GM18507 (cell line): ENCODE results near the gene SPINK5.
"Not testable (repeated sequence)": the region's sequence is repeated elsewhere in the genome, so short reads cannot be mapped to it uniquely, and the experiment has no call there.

Source experiments
- DNase-seq: peaks from one replicate; pipeline ENCODE4 v3.0.0; 2011; ENCODE audit warnings: low read depth; ENCODE audit not compliant: insufficient read length; ENCODE audit errors: extremely low spot score
- FAIRE-seq: peaks from 2 replicates; lab custom pipeline; 2011; peaks lifted over from hg19 to GRCh38; lab: Jason Lieb, UNC

Gene SPINK5, protein sequence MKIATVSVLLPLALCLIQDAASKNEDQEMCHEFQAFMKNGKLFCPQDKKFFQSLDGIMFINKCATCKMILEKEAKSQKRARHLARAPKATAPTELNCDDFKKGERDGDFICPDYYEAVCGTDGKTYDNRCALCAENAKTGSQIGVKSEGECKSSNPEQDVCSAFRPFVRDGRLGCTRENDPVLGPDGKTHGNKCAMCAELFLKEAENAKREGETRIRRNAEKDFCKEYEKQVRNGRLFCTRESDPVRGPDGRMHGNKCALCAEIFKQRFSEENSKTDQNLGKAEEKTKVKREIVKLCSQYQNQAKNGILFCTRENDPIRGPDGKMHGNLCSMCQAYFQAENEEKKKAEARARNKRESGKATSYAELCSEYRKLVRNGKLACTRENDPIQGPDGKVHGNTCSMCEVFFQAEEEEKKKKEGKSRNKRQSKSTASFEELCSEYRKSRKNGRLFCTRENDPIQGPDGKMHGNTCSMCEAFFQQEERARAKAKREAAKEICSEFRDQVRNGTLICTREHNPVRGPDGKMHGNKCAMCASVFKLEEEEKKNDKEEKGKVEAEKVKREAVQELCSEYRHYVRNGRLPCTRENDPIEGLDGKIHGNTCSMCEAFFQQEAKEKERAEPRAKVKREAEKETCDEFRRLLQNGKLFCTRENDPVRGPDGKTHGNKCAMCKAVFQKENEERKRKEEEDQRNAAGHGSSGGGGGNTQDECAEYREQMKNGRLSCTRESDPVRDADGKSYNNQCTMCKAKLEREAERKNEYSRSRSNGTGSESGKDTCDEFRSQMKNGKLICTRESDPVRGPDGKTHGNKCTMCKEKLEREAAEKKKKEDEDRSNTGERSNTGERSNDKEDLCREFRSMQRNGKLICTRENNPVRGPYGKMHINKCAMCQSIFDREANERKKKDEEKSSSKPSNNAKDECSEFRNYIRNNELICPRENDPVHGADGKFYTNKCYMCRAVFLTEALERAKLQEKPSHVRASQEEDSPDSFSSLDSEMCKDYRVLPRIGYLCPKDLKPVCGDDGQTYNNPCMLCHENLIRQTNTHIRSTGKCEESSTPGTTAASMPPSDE

DNA sequence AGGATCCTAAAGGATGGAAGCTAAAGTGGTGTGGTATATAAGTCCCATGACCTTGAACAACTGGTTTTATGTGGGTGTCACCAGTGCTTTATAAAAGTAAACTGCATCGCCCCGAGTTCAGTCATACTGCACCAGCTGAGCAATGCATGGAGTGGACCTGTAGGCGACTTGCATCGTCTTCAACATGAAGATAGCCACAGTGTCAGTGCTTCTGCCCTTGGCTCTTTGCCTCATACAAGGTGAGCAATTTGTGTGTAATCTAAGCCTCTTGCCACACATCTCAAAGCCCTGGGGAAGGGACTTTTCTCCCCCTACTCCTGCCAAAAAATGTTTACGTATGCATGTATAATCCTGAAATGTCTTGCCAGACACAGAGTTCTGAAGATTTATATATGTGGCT is at the start of gene SPINK5:
TSS of gene SPINK5 (plus strand) at position 120 of the 400 bp plus-strand sequence. CDS start at position 185, 65 bp downstream.
- DNase-seq: no peak
- no peak for FAIRE-seq

DNA sequence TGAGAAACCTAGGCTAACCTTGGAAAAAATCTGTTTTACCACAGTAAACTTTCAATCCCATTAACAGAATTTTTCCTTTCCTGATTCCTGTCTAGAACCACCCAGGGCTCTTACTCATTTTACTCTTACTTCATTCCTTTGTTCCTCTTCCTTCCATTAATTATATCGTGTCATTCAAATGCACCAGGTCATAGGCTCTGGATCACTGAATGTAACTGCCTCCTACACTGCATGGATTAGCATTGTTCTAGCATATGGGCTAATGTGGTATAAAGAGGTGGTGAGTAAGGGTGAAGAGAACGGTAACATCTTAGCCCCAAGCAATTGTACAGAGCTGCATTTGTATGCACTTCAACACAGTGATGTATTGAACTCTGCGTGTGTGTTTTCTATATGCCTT is 49.5 kb upstream of the SPINK5 start:
- no peak for FAIRE-seq
- no peak for DNase-seq

DNA sequence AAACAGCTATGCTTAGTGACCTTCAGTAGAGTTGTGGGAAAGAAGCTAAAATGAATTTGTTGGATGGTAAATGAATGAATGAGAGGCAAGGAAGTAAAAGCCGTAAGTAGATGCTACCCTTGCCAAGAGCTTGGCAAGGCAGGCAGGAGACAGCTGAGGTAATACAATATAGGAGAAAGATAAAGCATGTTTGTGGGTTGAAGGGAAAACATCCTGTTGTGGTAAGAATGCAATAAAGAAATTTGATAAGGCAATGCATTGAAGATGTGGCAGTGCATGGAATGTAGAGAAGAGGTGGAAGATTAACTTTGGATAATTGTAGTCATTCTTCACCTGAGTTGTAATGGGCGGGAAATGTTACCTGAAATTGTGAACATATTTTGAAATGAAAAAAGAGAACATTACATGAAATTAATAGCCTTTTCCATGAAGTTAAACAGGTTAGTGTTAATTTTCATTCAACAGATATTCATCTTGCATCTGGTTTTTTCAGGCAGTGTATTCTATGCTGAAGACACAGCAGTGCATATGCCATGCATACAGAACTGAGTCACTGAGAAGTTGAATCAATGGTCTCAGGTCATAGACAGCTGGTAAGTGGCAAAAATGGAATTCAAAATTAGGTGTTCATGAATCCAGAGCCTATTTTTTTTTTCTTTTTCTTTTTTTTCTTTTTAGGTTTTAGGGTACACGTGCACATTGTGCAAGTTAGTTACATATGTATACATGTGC is 43.4 kb upstream of the SPINK5 start:
- FAIRE-seq (no peak), DNase-seq (no peak)

DNA sequence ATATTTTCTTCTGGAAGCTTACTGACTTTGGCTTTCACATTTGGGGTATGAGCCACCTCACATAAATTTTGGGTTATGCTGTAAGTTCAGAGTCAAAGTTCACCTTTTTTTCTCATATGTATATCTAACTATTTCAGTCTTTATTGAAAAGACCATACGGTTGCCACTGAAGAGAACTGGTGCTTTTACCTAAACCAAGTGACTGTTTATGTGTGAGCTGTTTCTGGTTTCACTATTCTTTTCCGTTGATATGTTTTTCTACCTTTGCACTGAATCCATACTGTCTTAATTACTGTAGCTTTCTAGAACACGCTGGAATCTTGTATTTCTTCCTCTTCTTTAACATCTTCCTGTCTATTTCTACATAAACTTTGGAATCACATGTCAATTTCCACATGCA is 36.3 kb upstream of the SPINK5 start:
- DNase-seq: no peak
- FAIRE-seq: no peak

DNA sequence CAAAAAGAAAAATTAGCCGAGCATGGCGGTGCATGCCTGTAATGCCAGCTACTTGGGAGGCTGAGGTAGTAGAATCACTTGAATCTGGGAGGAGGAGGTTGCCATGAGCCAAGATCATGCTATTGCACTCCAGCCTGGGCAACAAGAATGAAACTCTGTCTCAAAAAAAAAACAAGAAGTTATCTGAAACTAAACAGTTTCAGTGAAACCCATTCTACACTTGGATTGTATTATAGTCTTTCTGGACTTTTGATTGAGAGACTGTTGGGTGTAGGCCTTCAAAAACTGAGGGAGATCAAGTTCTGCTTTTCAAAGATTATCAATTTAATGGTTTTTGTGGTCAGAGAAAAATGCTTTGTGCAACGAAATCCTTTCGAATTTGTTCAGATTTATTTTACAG is 34.6 kb upstream of the SPINK5 start:
- FAIRE-seq: no peak

DNA sequence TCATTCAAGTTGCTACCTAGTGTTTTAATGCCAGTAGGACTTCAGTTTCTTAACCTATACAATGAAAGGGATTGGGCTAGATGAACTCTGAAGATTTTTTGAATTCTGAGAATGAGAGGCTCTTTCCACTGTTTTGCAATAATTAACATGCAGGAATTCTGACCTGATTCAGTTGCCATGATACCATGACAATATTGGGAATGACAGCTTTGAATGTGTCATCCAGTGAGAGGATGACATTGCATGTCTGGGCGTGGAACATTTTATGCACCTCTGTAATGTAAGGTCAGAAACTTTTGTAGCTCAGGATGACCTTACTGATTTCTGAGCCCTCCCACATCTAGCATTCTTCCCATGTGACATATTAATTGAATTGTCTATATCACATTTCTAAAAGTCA is 30.6 kb upstream of the SPINK5 start:
- FAIRE-seq (no peak), DNase-seq (no peak)

More for the DNA sequence above, 34.6 kb upstream of the SPINK5 start:
- DNase-seq: no peak

DNA sequence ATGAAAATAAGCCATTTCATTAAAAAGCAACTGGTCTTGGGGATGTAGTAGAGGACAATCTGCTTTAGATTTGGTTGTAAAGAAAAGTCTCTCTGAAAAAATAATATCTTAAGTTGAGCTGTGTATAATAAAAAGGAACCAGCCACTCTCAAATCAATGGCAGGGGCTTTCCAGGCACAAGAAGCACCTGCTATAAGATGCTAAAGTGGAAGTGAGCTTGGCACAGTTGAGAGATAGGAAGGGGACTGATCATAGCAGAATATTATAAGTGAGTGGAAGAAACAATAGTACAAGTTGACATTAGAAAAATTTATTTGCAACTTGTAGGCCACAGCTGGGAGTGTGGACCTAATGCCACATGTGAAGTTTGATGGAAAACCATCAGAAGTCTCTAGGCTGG is 28.1 kb upstream of the SPINK5 start:
- FAIRE-seq (no peak), DNase-seq (no peak)

DNA sequence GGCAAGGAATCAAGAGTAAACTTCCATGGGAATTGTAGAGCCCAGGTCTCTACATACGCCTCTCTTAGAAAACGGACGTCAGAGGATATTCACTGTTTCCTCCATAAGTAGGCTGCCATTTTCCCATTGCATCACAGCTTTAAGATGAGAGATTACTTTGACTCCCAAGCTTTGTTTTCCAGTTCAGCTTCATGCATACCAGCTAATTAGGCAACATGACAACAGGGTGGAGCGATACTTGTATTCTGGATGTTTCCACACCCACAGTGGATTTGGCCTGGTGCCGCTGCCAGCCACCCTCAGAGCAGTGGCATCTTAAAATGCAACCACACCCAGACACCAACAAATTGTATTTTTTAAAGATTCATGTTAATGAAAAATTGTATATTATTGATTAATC is 20.9 kb upstream of the SPINK5 start:
- FAIRE-seq (no peak), DNase-seq (no peak)

DNA sequence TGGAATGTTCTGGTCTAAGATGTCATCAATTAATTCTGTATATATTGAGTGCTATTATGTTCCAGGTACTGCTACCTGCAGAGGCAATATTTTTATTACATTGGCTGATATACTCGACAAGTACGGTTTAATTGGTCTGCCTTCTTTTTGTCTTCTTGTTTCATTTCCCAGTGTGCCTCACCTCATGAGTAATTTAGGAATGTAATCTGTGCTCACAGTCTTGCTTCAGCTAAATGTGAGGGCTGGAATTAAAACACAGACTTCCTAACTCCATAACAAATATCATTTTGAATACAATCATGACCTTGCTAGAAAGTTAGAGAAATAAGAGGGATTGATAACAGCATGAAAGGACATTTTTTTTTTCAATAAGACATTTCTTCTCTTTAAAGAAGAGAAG is 20.1 kb upstream of the SPINK5 start:
- DNase-seq: no peak
- no peak for FAIRE-seq

DNA sequence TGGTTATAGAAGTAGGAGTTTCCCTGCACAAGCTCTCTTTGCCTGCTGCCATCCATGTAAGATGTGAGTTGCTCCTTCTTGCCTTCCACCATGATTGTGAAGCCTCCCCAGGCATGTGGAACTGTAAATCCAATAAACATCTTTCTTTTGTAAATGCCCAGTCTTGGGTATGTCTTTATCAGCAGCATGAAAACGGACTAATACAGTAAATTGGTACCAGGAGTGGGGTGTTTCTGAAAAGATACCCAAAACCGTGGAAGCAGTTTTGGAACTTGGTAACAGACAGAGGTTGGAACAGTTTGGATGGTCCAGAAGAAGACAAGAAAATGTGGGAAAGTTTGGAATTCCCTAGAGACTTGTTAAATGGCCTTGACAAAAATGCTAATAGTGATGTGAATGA is 8.6 kb upstream of the SPINK5 start:
- not testable (repeated sequence) for FAIRE-seq, DNase-seq

DNA sequence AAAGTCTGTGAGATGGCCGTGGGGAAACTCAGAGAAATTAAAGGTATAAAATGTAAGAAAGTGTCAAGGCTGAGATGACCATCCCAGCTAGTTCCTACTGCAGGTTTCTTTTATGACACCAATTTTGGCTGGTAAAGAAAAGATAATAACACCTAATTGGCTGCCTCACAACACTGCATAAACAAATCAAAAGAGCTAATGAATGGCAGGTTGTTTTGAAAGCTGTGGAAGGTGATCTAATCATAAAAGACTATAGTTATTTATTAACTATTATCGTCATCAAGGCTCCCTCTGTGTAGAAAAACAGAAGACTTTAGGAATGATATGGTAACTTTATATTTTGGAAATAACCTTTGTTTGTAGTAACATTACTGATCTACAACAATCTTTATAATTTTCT is 3.5 kb upstream of the SPINK5 start:
- no peak for FAIRE-seq
- DNase-seq: no peak

DNA sequence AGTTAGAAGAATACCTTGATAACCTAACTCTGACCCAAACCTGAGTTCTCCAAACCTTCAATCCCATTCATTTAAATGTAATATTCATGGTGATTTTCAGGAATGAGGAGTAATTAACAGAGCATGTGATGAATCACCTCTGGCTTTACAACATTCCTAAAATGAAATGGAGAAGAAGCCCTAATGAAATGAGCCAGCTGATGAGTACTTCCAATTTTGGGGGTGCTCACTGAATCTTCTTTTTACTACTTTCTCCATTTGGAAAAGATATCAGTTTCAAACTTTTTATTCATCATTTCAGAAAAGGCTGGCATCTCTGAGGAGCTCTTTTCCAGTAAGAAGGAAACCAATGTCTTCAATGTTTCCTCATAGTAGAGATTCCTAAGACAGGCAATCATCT is 2.9 kb upstream of the SPINK5 start:
- DNase-seq: no peak
- no peak for FAIRE-seq

DNA sequence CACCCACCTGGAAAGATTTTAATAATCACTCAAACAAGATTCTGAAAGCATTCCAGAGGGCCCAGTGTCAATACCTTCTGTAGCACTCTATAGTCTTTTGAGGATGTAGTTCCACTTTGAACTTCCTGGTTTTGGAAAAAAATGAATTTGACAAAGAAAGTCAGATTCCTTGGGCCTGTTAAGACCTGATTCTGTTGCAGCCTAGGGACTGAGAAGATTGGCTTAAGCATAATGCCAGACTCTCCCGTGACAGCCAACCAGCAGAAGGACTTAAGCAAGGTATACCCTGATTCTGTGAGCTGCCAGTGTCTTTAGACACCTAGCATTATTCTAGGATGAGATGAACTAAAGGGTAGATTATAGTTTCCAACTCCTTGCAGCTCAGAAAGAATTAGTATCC is 6.8 kb downstream of the SPINK5 start:
- FAIRE-seq (no peak), DNase-seq (no peak)

DNA sequence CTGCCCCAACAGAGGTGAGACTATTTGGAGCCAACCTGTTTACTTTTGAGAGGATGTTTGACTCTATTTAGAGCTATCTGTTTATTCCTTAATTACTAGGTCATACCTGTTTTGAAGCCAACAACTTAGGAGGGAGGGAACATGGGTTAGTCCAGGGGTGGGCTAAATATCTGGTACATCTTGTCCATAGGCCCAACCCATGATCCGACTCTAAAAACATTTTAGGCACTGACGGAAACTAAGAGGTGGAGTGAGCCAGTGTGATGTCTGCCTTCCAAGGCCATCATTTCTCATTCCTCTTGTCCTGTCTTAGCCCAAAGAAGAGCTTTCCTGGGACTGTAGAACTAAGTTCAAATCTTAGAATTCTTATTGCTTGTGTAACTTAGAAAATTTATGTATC is 8.4 kb downstream of the SPINK5 start:
- FAIRE-seq: no peak

DNA sequence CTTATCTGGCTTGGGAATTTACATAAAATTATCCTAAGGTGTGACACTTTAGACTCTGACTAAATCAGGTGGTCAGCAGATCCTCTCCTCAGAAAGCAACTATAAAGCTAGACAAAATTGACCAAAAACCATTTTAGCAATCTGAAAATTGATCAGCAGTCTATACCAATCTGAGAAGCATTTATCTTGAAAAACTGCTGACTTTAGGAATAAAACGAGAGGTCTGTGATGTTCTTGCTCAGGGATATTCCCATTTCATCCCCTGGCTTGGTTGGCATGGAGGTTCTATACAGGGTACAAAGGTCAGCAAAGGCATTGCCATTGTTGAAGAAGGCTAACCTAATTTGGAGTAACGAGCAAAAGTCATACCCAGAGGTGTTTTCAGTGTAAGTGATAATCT is 11.7 kb downstream of the SPINK5 start:
- no peak for FAIRE-seq
- DNase-seq: no peak

More for the DNA sequence above, 8.4 kb downstream of the SPINK5 start:
- no peak for DNase-seq

DNA sequence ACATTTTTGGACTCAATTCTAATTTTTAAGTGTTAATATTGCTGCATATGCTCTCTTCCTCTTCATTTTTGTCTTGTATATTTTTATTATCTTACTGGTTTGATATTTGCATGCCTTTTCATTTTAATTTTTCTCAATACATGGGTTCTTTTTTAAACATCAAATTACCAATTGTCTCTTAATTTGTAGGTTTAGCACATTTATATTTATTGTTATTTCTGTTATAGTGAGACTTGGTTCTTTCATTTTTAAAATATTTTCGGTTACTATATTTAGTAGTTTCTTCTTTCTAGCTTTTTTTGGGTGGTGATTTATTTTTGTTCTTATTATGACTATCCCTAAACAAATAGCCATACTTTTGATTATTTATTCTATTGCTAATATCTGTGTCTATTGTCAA is 19.4 kb downstream of the SPINK5 start:
- FAIRE-seq (no peak), DNase-seq (no peak)

DNA sequence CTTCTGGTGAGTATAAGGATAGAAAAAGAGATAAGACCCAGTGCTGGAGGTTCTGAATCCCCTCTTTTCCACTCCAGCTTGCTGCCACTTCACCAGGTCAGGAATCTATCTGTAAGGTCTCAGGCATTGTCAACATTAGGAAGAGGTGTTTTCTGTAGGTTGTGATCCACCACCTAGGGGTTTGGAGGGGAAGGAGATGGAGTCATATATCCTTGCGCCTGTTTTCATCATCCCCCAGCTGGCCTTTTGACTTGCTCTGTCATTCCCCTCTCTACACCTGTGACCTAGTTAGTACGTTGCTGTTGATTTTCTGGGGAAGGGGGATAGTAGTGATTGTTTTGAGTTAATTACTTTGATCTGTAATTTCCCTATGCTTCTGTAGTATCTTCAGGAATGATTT is 20.5 kb downstream of the SPINK5 start:
- FAIRE-seq (no peak), DNase-seq (no peak)

DNA sequence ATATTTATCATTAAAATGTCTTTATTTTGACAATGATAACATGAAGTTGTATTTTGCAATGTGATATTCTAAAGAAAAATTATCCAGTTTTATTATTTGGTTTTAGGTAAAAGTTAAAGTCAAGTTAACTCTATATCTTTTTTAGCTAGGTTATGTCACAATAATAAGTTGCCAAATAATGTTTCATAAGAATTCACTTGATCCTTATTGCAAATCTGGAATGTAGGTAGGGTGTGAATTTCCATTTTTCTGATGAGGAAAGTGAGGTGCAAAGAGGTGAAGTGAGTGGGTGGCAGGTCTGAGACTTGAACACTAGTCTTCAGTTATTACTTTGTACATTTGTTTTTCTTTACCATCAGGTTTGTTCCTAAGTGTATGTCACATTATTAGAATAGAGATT is 21.5 kb downstream of the SPINK5 start:
- DNase-seq: no peak
- no peak for FAIRE-seq

DNA sequence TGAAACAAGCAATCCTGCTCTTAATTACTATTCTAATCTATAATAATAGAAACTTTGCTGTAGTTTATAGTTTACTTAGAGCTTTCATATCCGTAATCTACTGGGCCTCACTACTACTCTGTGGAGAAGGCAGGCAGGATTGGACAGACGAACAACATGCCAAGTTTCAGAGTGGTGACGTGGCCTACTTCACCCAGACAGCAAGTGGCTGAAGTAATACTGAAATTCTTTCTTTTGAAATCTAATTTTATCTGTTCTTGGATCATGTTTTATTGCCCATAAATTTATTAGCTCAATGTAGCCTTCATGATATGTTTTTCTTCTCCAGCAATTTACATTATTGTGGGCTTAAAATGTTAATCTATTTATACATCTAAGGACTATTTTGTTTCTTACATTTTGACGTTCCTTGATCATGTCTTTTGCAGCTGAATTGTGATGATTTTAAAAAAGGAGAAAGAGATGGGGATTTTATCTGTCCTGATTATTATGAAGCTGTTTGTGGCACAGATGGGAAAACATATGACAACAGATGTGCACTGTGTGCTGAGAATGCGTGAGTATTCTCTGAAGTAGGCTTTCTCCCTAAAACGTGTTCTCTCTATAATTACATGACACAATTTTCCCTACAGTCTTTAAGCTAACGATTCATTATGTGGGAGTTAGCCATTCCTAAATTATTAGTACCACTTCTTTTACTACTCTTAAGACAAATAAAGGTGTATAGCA is 22.4 kb downstream of the SPINK5 start:
- DNase-seq: no peak
- no peak for FAIRE-seq
